Hematopoietic multipotent progenitor cell treated with erythropoietin and hydrocortisone succinate and interleukin-3 and kit ligand, for 4 days (in vitro differentiated cells): Measurements from ENCODE around the gene CDK15.

Experiments used
- DNase-seq: peaks from one replicate; pipeline ENCODE4 v3.0.0-alpha.2; 2015

The CDK15 gene

DNA sequence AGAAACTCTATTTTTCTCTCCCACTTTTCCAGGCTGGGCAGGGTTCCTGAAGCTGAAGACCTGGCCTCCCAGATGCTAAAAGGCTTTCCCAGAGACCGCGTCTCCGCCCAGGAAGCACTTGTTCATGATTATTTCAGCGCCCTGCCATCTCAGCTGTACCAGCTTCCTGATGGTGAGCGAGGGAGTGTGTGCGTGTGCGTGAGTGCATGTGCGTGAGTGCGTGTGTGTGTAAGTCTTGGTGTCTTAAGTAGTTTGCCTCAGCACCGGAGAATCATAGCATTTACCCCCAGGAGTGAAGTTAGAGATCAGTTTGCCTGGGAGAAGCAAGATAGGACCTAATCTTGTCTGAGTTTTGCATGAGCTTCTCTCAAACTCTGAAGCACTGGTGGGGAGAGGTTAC lies 73.7 kb downstream of the CDK15 start:
- DNase-seq, result peak; percentile 70

DNA sequence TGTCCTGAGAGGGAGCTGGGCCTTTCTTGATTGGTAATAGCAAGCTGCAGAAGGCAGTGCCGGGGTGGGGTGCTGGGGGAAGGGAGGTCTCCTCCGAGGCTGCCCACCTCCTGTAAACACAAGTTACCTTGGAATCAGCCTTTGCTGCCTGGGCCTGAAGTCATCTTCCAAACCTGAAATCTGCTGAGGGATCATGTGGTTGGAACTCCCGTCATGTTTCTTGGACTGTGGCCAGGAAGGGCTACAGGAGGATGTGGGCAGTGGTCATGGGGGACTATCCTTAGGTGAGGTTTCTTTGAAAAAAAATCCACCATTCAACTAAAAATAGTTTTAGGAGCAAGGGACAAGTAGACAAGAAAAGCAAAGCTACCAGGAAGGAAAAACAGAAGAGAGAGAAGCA lies 74.2 kb downstream of the CDK15 start:
- DNase-seq, result peak; percentile 75

- no peak for DNase-seq
Measured at GRCh38 chr2:201880993-201881611, 74.8 kb downstream of the CDK15 start.

DNA sequence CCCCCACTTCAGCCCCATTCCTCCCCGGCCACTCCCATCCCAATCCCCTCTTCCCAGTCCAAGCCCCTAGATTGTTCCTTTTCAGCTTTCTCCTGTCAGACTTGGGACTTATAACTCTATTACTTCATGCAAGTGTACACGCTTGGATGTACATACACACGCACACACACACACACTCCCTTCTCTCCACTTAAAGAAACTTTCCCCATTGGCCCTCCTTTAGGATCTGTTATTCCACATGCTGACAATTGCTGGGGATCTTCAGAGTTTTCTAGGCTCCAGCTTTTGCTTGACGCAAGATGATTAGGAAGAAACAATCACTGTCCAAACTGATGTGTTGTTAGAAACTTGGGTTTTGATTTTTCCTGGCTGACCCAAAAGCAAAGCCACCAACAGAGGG lies 75.4 kb downstream of the CDK15 start:
- no peak for DNase-seq

GRCh38 chr2:201882353-201883090 lies 76.2 kb downstream of the CDK15 start:
- peak; percentile 85 for DNase-seq

DNA sequence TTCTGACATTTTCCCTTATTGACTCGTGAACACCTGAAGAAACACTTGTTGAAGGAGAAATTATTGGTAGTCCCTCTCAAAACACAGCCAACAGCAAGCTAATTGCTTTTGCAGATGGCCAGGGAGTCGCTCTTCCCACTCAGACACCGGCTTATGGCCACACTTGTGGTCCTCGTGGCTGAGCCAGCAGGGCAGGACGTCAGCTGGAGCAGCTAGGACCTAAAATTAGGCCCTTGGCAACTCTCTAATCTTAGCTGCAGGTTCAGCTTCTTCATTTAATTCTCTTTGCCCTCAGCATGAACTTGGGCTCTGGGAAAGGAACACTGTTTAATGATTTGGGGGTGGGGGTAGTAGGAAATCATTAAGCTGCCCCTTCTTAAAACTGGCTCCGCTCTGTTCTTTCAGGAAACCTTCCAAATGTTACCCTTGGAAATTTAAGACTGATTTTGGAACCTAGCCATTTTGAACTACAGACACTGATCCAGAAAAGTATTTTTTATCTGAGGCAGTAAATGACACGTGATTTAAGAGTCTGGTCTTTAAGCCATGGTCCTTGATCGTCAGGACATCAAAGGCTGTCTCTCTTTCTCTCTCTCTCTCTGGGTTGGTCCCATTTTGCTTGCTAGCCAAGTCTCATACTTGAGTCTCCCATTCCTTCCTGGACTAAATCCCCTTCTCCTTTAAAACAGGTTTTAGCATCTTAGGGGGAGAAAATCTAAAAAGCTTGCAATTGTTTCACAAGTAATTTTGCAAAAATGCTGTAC lies 77.5 kb downstream of the CDK15 start:
- no peak for DNase-seq

GRCh38 chr2:201886504-201886903 lies 80.2 kb downstream of the CDK15 start:
- no peak for DNase-seq

GRCh38 chr2:201887773-201888425 lies 81.6 kb downstream of the CDK15 start:
- no peak for DNase-seq

DNA sequence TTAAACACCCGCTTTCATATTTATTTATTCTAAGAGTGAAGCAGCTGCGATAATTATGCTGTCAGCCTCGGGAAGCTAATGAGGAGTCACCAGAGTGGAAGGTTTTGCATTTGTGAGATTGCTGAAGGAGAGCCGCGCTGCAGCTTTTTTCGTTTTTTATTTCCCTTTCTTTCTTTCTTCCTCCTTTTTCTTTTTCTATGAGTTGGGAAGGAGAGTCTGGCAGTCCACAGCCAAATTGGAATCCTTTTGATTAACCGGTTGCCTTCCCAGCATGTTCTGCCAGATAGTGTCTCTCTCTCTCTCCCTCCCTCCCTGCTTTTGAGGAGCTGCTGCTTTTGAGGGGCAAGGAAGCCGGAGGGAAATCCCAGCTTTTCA lies 82.1 kb downstream of the CDK15 start:
- DNase-seq, result no peak

- no peak for DNase-seq
Measured at GRCh38 chr2:201890453-201890852, 84.1 kb downstream of the CDK15 start.

DNA sequence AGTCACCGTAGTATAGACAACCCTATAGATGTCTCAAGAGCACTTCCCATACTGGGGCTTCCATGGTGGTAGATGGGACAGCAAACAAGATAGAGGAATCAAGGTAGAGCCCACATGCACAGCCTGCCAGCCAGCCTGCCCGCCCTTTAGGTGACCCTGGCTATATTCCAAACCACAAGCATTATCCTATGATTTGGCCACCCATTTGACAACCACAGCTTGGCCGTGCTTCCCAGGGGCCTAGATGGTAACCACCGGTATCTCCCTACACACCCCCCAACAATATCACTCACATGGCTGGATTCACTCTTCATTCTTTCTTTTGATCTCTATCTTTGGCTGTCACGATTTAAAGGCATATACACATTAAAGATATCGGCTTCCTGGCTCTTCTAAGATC lies 85.3 kb downstream of the CDK15 start:
- DNase-seq, result peak; percentile 64

DNA sequence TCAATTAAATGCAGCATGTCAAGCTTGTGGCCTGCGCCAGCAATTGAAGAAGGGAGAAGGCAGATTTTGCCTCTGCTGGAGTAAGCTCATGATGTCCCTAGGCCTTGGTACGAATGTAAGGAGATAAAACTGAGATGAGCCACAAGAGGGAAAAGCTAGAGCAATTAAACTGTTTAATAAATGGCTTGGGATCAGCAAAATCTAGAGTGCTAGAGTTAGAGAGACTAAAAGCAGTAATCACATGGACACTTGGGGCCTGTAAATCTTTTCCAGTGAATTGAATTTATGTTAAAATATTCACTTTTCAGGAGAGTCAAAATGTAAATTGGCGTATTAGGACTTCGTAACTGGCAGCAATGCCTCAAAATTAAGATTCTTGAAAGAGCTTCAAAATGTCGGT lies 86.2 kb downstream of the CDK15 start:
- DNase-seq, result no peak

DNA sequence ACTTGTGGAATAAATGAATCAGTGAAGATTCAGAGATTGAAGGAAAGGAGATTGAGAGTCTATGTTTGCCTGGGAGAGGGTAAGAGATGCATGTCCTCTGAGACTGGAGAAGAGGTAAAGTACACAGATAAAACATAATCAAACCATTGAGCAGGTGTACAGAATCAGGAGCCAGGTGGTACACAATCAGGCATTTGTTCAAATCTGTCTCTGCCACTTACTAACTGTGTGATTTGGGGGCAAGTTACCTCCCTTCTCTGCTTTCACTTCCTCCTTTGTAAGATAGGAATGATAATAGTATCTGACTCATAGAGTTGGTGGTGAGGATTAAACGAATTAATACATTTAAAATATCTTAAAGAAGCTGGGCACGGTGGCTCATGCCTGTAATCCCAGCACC lies 94.0 kb downstream of the CDK15 start:
- DNase-seq, result peak; percentile 73

GRCh38 chr2:201901786-201902185 lies 95.4 kb downstream of the CDK15 start:
- DNase-seq, result peak; percentile 99

DNA sequence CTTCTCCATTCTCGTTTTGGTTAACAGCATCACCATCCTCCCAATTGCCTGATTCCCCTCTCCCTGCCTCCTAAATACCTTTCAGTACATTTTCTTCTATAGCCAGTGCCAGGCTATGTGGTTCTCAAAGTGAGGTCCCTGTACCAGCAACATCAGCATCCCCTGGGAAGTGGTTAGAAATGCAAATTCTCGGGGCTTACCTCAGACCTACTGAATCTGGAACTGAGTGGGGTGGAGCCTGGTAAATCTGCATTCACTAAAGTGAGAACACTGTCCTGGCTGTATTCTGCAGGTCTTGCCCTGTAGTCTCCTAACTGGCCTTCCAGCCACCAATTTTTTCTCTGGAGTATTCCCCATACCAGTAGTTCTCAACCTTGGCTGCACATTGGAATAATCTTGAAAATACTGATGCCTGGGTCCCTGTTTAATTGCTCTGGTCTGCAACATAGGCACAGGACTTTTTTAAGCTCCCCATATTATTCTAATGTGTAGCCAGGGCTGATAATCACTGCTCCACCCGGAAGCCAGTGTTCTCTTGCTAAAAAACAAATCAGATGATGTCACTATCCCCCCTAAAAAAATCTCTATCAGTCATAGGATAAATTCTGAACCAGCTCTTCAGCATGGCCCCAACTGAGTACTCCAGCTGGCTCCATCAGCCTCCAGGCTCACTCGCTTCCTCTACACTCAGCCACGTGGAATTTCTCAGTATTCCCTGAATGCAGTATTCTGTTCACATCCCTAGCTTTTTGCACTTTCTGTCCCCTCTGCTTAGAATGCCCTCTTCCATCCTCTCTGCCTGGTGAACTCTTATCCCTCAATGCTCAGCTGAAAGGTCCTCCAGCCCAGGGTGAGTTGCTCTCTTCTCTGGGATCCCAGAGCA lies 98.4 kb downstream of the CDK15 start:
- no peak for DNase-seq

DNA sequence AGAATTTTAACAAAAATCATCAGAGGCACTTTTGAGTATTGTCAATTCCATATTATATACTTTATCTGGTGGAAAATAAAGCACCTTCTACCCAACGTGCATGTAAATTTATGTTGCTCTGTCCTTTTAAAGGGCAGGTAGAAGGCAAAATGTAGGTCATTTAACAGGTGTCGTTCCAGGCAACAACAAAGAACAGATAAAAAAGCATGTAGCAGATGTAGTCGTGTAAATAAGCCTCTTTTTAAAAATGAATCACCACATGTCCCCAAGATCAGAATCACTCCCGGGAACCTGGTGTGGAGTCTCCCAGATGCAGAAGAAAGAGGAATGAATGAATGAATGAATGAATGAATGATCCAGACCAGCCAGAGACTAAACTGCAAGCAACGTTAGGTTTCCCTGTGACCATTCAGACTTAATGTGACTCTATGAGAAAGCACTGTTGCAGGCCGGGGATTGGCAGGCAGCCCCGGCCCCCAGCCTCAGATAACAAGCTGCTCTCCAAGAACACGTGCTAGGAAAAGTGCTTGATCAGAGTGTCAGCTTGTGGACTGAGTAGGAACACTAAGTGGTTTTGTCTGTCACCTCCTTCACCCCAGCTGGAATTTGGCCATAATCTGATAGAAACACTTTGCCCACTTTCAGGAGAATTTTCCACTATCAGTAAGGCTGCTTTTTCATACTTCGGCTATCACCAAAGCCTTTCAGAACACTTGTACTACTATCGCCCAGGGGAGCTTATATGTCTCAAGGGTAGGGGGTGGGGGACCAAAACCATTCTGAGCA lies 100.6 kb downstream of the CDK15 start:
- peak; percentile 90 for DNase-seq

DNA sequence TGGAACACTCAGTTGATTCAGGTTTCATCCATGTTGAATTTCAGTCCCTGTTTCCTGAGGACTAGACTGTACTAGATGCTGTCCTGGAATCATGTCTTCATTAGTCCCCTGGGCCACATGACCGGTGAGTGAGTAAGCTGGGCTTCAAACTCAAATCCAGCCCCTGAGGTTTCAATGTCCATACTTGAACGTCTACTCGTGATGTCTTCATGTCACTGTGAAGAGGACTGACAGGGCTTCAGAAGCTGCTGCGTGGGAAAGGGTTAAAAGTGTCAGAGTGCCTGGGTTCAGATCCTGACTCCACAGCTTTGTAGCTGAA lies 101.2 kb downstream of the CDK15 start:
- no peak for DNase-seq

- no peak for DNase-seq
Measured at GRCh38 chr2:201908901-201909300, 102.6 kb downstream of the CDK15 start.

- DNase-seq, result no peak
Measured at GRCh38 chr2:201909348-201909747, 103.0 kb downstream of the CDK15 start.

- peak; percentile 60 for DNase-seq
Measured at GRCh38 chr2:201909961-201910361, 103.6 kb downstream of the CDK15 start.

- no peak for DNase-seq
Measured at GRCh38 chr2:201911372-201911771, 105.0 kb downstream of the CDK15 start.

DNA sequence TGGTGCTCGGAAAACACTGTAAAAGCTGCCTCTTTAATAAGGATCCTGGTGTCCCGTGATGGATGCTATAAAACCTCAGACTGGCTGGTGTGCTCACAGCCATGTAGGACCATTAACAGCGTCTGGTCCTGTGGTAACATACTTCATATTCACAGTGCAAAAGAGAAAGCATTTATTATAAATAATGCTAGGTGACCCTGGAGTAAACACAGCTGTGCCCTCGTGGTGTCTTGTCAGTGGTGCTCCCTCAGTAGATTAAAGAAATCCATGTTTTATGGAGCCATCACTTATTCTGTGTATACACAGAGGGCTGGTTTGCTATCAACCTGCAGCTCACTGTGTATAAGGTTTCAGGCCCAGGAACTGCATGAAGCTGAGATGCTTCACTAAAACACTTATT lies 106.9 kb downstream of the CDK15 start:
- no peak for DNase-seq
